Activated T-helper 1 cell treated with anti-CD3 and anti-CD28 coated beads, Interleukin-2, amount 50 U/mL, for 16 hours (primary cell): Measurements from ENCODE around the gene ZNRF2.
"Not testable (repeated sequence)": the region's sequence is repeated elsewhere in the genome, so short reads cannot be mapped to it uniquely, and the experiment has no call there.

Experiments
- DNase-seq, 2 donors: peaks; one replicate each; pipeline ENCODE4 v3.0.0-alpha.2; 2020; ENCODE audit warnings: low read depth in 1 of 2, low spot score in 1 of 2

ZNRF2 gene

GRCh38 chr7:30287625-30288024 lies 3.2 kb downstream of the ZNRF2 start:
- not testable (repeated sequence) for DNase-seq

DNA sequence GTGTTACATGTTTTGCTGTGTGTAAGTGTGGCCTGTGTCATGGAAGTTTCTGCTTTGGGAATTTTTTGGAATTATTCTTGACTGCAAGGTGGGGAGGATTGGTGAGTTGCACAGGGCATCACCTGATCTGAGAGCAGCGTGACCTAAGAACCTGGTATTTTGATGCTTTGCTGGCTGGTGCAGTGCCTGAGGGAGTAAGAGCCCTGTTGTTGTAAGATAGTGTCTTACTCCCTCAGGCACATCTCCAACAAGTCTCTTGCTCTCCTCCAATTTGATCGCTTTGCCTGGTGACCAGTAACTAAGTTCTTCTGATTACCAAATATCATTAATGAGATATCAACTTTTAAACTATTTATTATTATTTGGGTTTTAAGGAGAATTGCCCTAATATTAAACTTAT lies 5.2 kb downstream of the ZNRF2 start:
- DNase-seq, result not testable (repeated sequence)

GRCh38 chr7:30290317-30290716 lies 5.9 kb downstream of the ZNRF2 start:
- DNase-seq, result not testable (repeated sequence)

DNA sequence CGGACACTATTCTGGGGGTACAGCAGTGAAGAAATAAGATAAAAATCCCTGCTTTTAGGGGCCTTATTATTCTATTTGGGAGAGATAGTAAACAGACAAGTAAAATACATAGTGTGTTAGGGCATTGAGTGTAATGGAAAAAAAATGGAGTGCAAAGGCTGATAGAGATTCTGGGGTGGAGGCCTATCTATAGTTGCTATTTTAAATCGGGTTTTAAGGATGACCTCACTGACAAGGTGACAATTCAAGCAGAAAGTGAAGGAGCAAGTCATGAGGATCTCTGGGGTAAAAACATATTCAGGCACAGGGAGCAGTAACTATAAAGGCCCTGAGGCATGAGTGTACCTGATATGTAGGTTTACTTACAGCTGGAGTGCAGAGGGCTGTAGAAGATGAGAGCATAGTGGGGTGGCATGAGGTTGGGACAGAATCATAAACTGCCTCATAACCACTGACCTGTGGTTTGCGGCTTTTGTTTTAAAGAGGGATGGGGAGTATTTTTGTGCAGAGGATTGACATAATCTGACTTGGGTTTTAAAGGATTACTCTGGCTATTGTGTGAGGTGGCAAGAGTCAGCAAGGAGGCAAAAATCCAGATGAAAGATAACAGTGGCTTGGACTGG lies 8.1 kb downstream of the ZNRF2 start:
- DNase-seq, result not testable (repeated sequence)

- not testable (repeated sequence) for DNase-seq
Observed at GRCh38 chr7:30296304-30296703, 11.9 kb downstream of the ZNRF2 start.

DNA sequence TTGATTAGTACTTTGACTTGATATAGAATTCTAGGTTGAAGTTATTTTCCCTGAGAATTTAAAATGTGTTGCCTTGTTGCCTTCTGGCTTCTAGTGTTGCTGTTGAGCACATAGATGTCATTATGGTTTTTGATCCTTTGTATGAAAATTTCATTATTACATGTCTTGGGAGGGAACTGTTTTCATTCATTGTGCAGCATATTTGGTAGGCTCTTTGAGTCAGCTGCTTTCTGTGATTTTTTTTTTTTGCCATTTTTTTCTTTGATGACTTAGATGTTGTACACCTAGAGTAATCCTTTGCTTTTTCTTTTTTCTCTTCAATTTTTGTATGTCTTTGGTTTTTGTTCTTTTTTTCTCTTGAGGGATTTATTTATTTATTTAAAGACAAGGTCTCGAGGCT lies 13.1 kb downstream of the ZNRF2 start:
- DNase-seq, result not testable (repeated sequence)

DNA sequence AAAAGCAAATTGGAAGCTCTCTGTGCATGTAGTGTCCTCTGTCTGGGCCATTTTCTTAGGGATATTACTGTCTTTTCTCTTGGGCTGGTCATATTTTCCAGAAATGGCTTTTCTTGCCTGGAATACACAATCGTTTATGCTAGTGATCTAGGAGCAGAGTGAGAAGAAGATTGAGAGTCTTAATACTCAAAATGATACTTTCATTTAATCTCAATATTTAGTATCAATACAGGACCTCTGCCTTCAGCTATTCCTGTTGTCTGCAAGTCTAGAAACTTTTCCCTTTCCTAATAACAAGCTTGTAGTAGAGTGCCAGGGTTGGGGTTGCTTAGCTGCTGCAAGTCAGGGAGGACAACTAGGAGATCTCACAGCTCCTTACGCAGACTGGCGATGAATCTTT lies 14.0 kb downstream of the ZNRF2 start:
- DNase-seq, result not testable (repeated sequence)

GRCh38 chr7:30301751-30302150 lies 17.4 kb downstream of the ZNRF2 start:
- no peak for DNase-seq

DNA sequence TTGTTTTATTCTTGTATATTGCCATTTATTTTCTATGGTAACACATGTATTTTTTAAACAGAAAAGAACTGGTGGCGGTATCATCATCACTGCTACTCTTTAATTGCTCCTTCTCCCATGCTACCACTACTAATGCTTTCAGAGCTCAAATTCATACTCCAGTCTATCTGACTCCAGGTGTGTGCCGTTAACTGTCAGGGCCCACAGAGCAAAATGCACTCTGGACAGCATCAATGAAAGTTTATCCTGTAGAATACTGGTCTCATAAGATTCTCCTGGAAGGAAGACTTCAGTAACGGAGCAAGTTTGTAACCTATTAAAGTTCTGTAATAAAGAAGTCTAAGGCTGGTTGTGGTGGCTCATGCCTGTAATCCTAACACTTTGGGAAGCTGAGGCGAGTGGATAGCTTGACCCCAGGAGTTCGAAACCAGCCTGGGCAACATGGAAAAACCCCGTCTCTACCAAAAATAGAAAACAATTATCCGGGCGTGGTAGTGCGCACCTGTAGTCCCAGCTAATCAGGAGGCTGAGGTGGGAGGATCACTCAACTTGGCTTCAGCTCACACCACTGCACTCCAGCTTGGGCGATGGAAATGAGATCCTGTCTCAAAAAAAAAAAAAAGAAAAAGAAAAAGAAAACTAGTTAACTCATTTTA lies 18.4 kb downstream of the ZNRF2 start:
- DNase-seq, result no peak

DNA sequence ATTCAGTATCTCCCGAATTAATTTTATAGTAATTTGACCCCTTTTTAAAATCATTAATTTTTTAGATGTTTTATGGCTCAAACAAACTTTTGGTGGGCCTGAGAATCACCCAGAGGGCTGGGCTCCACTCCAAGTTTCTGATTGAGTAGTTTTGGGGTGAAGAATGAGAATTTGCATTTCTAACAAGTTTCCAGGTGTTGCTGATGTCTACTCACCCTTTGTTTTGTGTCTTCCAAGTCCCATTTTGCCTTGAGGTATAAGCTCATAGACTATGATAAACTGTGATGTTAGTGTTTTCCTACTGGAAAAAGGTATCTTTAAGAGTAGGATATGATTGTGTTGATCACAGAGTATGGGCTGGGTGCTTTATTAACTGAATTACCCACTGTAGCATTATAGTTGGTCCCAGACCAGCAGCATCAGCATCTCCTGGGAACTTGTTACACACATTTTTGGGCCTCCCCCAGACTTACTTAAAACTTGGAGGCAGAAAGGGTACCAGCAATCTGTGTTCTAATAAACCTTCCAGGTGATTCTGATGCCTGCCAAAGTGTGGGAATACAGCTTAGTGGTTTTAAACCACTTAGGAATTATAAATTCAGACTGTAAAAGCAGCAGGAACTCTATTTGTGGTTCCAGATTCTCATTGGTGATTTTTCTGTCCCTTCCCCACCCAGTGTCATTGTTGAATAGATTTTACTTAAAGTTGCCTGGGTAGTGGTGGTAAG lies 19.1 kb downstream of the ZNRF2 start:
- no peak for DNase-seq

DNA sequence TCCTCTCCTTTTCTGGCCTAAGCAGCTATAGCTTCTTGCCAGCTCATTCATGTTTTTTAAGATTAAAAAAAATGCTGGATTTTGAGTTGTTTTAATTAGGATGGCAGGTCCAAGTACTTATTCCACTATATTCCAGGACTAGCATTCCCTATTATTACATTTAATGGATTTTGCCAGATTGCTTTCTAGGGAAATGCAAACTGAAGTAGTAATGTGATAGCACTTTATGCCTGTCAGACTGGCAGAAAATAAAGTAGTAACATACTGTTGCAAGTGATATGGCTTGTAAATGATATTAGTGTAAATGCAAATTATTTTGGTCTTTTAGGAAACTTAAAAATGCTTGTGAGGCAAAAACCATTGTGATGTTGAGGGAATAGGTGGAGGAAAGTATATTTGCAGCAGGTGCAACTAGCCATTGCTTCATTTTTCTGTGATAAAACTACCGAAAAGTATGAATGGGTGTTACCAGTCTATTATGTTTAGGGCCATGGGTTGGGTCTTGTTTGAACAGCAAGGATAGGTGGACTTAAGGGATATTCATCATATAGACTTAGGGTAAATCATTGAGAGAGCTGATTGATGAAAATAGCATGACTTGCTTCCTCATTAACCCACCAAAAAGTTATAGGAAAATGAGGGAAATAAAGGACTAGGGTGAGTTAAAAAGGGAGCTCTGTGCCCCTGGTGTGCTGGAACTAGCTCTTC lies 19.9 kb downstream of the ZNRF2 start:
- DNase-seq, result no peak

GRCh38 chr7:30306976-30307375 lies 22.6 kb downstream of the ZNRF2 start:
- no peak for DNase-seq

GRCh38 chr7:30308389-30308788 lies 24.0 kb downstream of the ZNRF2 start:
- DNase-seq, result no peak

DNA sequence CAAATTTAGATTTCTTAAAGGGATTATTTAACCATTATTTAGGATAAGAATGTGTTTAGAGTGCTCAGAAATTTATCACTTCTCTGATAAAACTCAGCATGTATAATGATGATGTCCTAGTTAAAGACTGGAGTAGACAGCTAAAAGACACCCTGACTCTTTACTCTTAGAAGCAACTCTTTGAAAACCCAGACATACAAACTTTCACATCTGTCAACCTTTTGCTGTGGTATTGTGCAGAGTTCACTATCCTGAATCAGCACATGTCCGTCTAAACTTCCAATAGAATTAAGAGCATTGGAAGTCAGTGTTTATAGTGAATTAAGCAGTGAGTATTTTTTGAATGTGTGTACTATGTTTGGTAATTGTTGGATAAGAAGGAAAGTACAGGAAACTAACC lies 24.9 kb downstream of the ZNRF2 start:
- no peak for DNase-seq

DNA sequence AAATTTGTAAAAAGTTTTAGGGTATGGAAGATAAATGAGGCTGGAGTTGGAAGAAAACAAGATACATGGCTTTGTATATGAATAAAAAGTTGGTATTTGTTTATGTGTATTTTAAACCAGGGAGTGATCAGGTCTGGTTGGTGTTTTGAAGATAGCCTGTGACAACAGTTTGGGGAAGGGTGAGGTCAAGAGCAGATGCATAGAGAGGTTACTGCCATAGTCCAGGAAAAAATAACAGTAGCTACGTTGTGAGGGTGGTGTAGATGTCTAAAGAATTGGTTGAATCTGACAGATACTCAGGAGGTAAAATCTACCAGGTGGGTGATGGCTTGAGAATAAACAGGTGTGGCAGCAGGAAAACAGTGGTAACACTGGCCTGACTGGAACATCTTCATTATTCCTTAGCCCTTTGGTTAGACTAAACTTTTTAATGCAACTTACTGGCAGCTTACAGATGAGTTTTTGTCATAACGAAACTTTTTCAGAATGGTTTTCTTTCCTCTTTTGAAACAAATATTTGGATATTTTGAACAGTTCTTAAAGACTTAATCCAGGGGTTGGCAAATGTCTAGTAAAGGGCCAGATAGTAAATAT lies 25.5 kb downstream of the ZNRF2 start:
- no peak for DNase-seq

DNA sequence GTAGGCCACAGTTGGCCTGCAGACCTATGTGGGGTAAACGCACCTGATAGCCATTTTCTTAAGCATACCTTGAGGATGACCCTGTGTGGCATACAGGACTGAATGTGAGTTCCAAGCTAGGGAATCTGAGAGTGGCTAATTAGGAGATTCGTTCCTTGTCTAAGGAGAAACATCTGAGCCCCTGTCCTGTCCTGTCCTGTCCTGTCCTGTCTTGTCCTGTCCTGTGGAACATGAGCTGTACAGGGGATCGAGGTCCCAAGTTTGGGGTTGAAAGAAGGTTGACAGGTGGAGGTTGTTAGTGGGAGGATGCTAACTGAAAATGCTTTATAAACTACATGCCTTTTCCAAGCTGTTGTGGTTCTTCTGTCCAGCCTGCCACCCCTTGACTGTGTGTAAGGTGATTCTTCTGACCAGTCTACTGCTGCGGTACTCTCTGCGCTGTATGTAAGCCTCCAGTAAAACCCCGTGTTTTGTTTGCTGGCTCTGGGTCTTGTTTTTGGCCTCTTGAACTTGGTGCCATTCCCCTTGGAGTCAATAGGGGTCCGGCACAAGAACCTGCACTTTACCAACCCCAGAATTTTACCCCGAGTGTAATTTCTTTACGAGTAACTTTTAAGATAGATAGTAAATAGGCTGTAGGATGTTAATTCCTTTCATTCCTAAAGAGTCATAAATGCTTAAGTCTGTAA lies 26.4 kb downstream of the ZNRF2 start:
- DNase-seq, result no peak

DNA sequence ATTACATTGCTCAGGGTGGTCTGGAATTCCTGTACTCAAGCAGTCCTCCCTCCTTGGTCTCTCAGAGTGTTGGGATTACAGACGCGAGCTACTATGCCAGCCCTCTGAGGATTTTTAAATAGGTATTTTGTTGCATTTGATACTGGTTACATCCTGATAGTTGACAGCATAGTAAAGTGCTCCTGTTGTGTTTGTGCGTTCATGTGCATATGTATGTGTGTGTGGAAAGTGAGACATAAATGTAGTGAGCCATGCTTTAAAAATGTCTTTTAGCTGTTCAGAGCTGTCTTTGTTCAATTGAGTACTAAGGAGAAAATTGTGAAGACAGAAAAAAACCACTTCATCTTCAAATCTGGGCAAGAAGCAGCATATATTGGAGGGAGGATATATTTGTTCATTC lies 27.8 kb downstream of the ZNRF2 start:
- DNase-seq, result no peak

DNA sequence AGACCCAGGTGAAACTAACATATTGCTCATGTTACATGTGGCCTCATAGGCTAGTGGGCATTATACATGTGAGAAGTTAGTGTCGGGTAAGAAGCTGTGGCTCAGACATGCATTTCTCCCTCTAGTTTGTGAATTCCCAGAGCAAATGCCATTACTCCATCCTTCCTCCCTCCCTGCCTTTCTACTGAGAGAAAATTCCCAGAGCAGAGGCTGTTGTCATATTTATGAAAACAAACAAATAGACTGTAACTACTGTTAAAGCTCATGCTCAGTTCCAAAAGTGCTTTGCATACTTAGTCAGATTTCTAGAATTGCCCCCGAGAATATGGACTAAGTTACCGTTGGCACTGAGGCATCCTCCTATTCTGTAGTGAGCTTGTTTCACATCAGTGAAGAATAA lies 29.0 kb downstream of the ZNRF2 start:
- DNase-seq, result no peak

- DNase-seq, result no peak
Observed at GRCh38 chr7:30313793-30314192, 29.4 kb downstream of the ZNRF2 start.

- no peak for DNase-seq
Observed at GRCh38 chr7:30315589-30315988, 31.2 kb downstream of the ZNRF2 start.

GRCh38 chr7:30320392-30320791 lies 36.0 kb downstream of the ZNRF2 start:
- no peak for DNase-seq
